Natural killer cell treated with Interleukin-12 subunit alpha and Interleukin-12 subunit beta and Interleukin-15 and Interleukin-18, amount 100 ng/mL, for 72 hours (primary cell): ENCODE results near the gene COQ4. TPM values are rescaled to one million over a fixed set of nuclear protein-coding genes. Genes with fewer than 3 reads are reported as not detected.

Experiments
- ATAC-seq, 2 donors: fragments of 150-1000 bp; cut with Tn5 transposase in 1 of 2; sonication (Bioruptor Pico), chemical (Tn5 transposase) in 1 of 2; 2 replicates each; pipeline ENCODE4 v1.10.0; 2021
- DNase-seq: peaks from one replicate; pipeline ENCODE4 v3.0.0; 2022; ENCODE audit warnings: low spot score
- H3K27ac Mint-ChIP-seq, 2 donors: 1 replicate in 1 of 2; 2 replicates in 1 of 2; pipeline ENCODE4 v1.8.0; 2022; ENCODE audit warnings: mixed read lengths in 2 of 2, mild to moderate bottlenecking in 1 of 2, moderate library complexity in 1 of 2
- H3K27me3 Mint-ChIP-seq, 2 donors: 1 replicate in 1 of 2; 2 replicates in 1 of 2; pipeline ENCODE4 v1.8.0; 2022; ENCODE audit warnings: mixed read lengths in 2 of 2
- H3K36me3 Mint-ChIP-seq: one replicate; pipeline ENCODE4 v1.8.0; 2022; ENCODE audit warnings: mixed read lengths
- H3K4me1 Mint-ChIP-seq, 2 donors: 1 replicate in 1 of 2; 2 replicates in 1 of 2; pipeline ENCODE4 v1.8.0; 2022; ENCODE audit warnings: low read depth in 2 of 2, mixed read lengths in 2 of 2, mild to moderate bottlenecking in 1 of 2
- H3K4me3 Mint-ChIP-seq: one replicate; pipeline ENCODE4 v1.8.0; 2022; ENCODE audit warnings: mixed read lengths
- H3K9me3 Mint-ChIP-seq: 2 replicates; pipeline ENCODE4 v1.8.0; 2022; ENCODE audit warnings: mixed read lengths
- total RNA-seq, 2 donors: library from RNA; stranded (reverse); gene quantifications; one replicate each; pipeline ENCODE4 v1.2.3, GENCODE V29; 2022

COQ4 gene
- total RNA-seq, 2 donors from 2014 or later, result 39.6 to 65.7 TPM

- no peak for DNase-seq
- Mint-ChIP-seq H3K4me3 (no peak overlapping the region), H3K36me3 (no peaks in the 10 kb centered on the region), H3K27me3 (peaks cover 0 to 4% of the 10 kb centered on the region in 2 donors), H3K27ac (no peak overlapping the region), H3K4me1 (peaks cover 6 to 16% of the 10 kb centered on the region in 2 donors), H3K9me3 (no peaks in the 10 kb centered on the region)
- ATAC-seq, result no peak
Observed at GRCh38 chr9:128365525-128365924, 42.9 kb downstream of the COQ4 start.

- Mint-ChIP-seq H3K36me3 (peaks cover 6% of the 10 kb centered on the region), H3K4me1 (peaks cover 29 to 30% of the 10 kb centered on the region in 2 donors), H3K27me3 (peaks cover 0 to 4% of the 10 kb centered on the region in 2 donors), H3K27ac (no peak overlapping the region), H3K4me3 (no peak overlapping the region), H3K9me3 (no peaks in the 10 kb centered on the region)
- DNase-seq (no peak), ATAC-seq (no peak)
Observed at GRCh38 chr9:128369024-128369706, 46.5 kb downstream of the COQ4 start.

GRCh38 chr9:128370367-128370751, 47.7 kb downstream of the COQ4 start:
- ATAC-seq (no peak), DNase-seq (no peak)
- Mint-ChIP-seq H3K4me1 (peaks cover 29 to 30% of the 10 kb centered on the region in 2 donors), H3K27ac (peak overlapping the region; percentile 68 to 99), H3K4me3 (peak overlapping the region; percentile 93), H3K36me3 (peaks cover 6% of the 10 kb centered on the region), H3K9me3 (no peaks in the 10 kb centered on the region), H3K27me3 (peaks cover 0 to 2% of the 10 kb centered on the region in 2 donors)

GRCh38 chr9:128370752-128371629, 48.4 kb downstream of the COQ4 start, which contains the start of gene URM1:
Gene URM1, plus strand, starts transcription at chr9:128371374. Its CDS starts 7 bp downstream, at chr9:128371381.
- Mint-ChIP-seq H3K27ac (peak within 1 kb of the TSS; percentile 68 to 99), H3K36me3 (peaks cover 6% of the 10 kb centered on the region), H3K4me3 (peak within 1 kb of the TSS; percentile 93), H3K4me1 (peaks cover 29 to 30% of the 10 kb centered on the region in 2 donors), H3K9me3 (no peaks in the 10 kb centered on the region), H3K27me3 (no peaks in the 10 kb centered on the region)
- peak; percentile 98 for ATAC-seq
- peak; percentile 96 for DNase-seq

GRCh38 chr9:128371630-128372117, 49.0 kb downstream of the COQ4 start:
- DNase-seq (no peak), ATAC-seq (no peak)
- H3K27ac Mint-ChIP-seq, result peak overlapping the region; percentile 68 to 99
- H3K9me3 Mint-ChIP-seq, result no peaks in the 10 kb centered on the region
- H3K4me3 Mint-ChIP-seq, result peak overlapping the region; percentile 93
- H3K4me1 Mint-ChIP-seq, result peaks cover 29 to 30% of the 10 kb centered on the region in 2 donors
- peaks cover 6% of the 10 kb centered on the region for H3K36me3 Mint-ChIP-seq
- H3K27me3 Mint-ChIP-seq, result no peaks in the 10 kb centered on the region

GRCh38 chr9:128372188-128372641, 49.6 kb downstream of the COQ4 start:
- Mint-ChIP-seq H3K27ac (peak overlapping the region; percentile 68 to 99), H3K9me3 (no peaks in the 10 kb centered on the region), H3K4me3 (peak overlapping the region; percentile 93), H3K4me1 (peaks cover 29 to 30% of the 10 kb centered on the region in 2 donors), H3K27me3 (no peaks in the 10 kb centered on the region), H3K36me3 (peaks cover 6% of the 10 kb centered on the region)
- ATAC-seq (no peak), DNase-seq (no peak)

DNA sequence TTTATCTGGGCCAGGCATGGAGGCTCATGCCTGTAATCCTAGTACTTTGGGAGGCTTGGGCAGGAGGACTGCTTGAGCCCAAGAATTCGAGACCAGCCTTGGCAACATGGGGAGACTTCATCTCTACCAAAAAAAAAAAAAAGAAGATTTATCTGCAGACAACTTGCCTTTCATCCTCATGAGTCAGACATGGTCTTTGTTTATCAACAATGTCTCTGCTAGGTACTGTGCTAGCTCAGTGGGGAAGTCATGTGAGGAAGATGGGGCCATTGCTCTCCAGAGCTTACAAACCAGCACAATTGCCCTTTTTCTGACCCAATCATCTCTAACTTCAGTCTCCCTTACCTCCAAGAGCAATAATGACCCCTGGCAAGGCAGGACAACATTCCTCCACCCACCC, 50.1 kb downstream of the COQ4 start:
- Mint-ChIP-seq H3K9me3 (no peaks in the 10 kb centered on the region), H3K27ac (peak overlapping the region; percentile 68 to 99), H3K4me3 (peak overlapping the region; percentile 93), H3K36me3 (peaks cover 6% of the 10 kb centered on the region), H3K27me3 (no peaks in the 10 kb centered on the region), H3K4me1 (peaks cover 29 to 30% of the 10 kb centered on the region in 2 donors)
- DNase-seq (no peak), ATAC-seq (no peak)

- peaks cover 6% of the 10 kb centered on the region for H3K36me3 Mint-ChIP-seq
- no peak for ATAC-seq
Observed at GRCh38 chr9:128374221-128374675, 51.6 kb downstream of the COQ4 start.

GRCh38 chr9:128375865-128376264, 53.2 kb downstream of the COQ4 start:
- Mint-ChIP-seq H3K9me3 (no peaks in the 10 kb centered on the region), H3K4me1 (peaks cover 21 to 22% of the 10 kb centered on the region in 2 donors), H3K36me3 (peaks cover 6% of the 10 kb centered on the region), H3K4me3 (no peak overlapping the region), H3K27ac (no peak overlapping the region), H3K27me3 (no peaks in the 10 kb centered on the region)
- ATAC-seq, result no peak
- no peak for DNase-seq

More at GRCh38 chr9:128374221-128374675, 51.6 kb downstream of the COQ4 start:
- Mint-ChIP-seq H3K4me3 (no peak overlapping the region), H3K27me3 (no peaks in the 10 kb centered on the region), H3K27ac (no peak overlapping the region), H3K4me1 (peaks cover 29 to 30% of the 10 kb centered on the region in 2 donors), H3K9me3 (no peaks in the 10 kb centered on the region)
- DNase-seq, result no peak

DNA sequence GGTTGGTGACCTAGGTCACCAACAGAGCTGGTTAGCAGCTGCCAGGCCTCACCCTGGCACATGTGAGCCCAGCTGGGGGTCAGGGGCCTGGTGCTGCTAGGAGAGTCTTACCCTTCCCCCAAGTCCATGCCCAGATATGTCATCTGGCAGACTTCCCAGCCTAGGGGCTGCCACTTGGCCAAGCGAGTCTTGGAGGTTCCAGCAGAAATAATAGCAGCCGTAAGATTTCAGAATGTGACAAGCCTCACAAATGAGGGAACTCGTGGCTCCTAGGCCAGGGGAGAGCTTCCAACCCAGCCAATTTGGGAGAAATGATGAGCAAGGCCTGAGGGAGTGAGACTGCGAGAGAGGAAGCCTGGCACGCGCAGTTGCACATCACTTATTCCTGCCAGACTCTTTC, 59.6 kb downstream of the COQ4 start:
- Mint-ChIP-seq H3K27me3 (no peaks in the 10 kb centered on the region), H3K9me3 (no peaks in the 10 kb centered on the region), H3K4me1 (peaks cover 0 to 7% of the 10 kb centered on the region in 2 donors), H3K4me3 (no peak overlapping the region), H3K36me3 (no peaks in the 10 kb centered on the region), H3K27ac (no peak overlapping the region)
- DNase-seq, result no peak
- no peak for ATAC-seq

DNA sequence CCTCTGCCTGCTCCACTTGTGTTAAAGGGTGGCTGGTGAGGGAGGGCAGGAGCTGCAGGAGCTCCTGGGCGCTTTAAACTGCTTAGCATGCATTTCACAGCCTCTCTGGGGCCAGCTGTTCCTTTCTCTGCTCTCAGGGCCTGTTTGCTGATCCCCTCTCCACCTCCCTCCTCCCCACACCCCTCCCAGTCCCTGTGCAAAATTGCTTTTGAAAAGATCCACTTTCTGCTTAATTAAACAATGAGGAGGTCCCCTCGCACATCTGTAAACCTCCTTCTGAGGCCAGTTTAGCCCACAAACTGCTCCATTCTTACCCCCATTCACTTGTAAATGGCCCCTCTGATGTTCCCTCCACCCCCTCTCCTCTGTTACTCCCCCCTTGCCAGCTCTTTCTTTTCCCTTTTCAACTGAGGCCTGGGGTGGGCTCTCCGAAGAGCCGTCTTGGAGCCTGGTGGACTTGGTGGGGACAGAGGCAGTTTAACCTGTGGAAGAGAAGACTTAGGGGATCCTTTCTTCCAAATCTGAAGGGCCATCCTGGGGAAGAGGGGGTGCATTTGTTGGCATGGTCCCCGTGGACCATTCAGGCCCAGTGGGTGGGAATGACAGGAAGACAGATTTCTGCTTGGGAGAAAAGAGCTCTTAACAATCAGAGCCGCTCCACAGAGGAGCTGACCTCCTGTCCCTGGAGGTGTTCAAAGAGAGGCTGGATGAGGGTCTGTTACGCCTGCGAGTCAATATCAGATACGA, 60.5 kb downstream of the COQ4 start:
- ATAC-seq, result no peak
- DNase-seq, result no peak
- Mint-ChIP-seq H3K9me3 (no peaks in the 10 kb centered on the region), H3K27ac (no peak overlapping the region), H3K4me1 (peaks cover 0 to 7% of the 10 kb centered on the region in 2 donors), H3K36me3 (no peaks in the 10 kb centered on the region), H3K4me3 (no peak overlapping the region), H3K27me3 (no peaks in the 10 kb centered on the region)
